Ovary (tissue), 9 donors: ENCODE results near the gene HIVEP3. TPM values are rescaled to one million over a fixed set of nuclear protein-coding genes. Genes with fewer than 3 reads are reported as not detected.

Experiments
- DNase-seq, 5 donors: peaks; one replicate each; pipeline ENCODE4 v3.0.0-alpha.2; 2019 to 2020
- H3K27ac ChIP-seq, 2 donors: fragments of 200-600 bp; one replicate each; pipeline versions ENCODE4 v1.5.1 to v1.8.0; 2019 to 2022
- H3K27me3 ChIP-seq: fragments of 200-600 bp; one replicate; pipeline ENCODE4 v1.8.0; 2022
- H3K36me3 ChIP-seq: fragments of 200-600 bp; sonication (generic); one replicate; pipeline ENCODE4 v1.5.1; 2019
- H3K4me1 ChIP-seq: one replicate; pipeline ENCODE4 v1.8.1; 2013; ENCODE audit warnings: mild to moderate bottlenecking, moderate library complexity; ENCODE audit not compliant: insufficient read depth
- H3K4me3 ChIP-seq: fragments of 200-600 bp; sonication (generic); one replicate; pipeline ENCODE4 v1.5.1; 2017
- H3K9me3 ChIP-seq, 2 donors: fragments of 200-600 bp in 1 of 2; sonication (generic) in 1 of 2; one replicate each; pipeline versions ENCODE4 v1.5.1 to v1.8.1; 2013 to 2019; ENCODE audit warnings: mild to moderate bottlenecking in 1 of 2, moderate library complexity in 1 of 2
- CTCF ChIP-seq, 3 donors: fragments of 450-650 bp in 2 of 3; fragments of 200-600 bp in 1 of 3; IDR thresholded peaks; one replicate each; pipeline versions ENCODE4 v1.5.1 to v1.8.0; 2016 to 2022; ENCODE audit warnings: antibody characterized with exemption in 3 of 3, mild to moderate bottlenecking in 1 of 3
- EP300 ChIP-seq: sonication (generic); formaldehyde crosslinking; IDR thresholded peaks from one replicate; pipeline ENCODE4 v1.6.1; 2017; ENCODE audit warnings: antibody characterized with exemption
- POLR2A ChIP-seq: fragments of 450-650 bp; IDR thresholded peaks from one replicate; pipeline ENCODE4 v1.6.1; 2017; ENCODE audit warnings: antibody characterized with exemption, mild to moderate bottlenecking, moderate library complexity
- WGBS, 3 donors: extraction: QIAGEN DNeasy Blood & Tissue Kit in 1 of 3; methylation state at CpG; one replicate each; pipeline versions ENCODE4 v1.1.5 to v1.1.7; 2013 to 2017; 5-methylcytosine and 5-hydroxymethylcytosine counted together
- intact Hi-C, 4 donors: fragments of 100-400 bp; cut with DNase I; formaldehyde crosslinking; loops; one replicate each; pipeline versions ENCODE4 v1.11.0 to v1.15.1; 2022 to 2023
- polyA plus RNA-seq, 2 donors: library from polyadenylated mRNA; stranded (reverse); fragments of 200-250 nt in 1 of 2; fragments of 350-450 nt in 1 of 2; fragmentation: Illumina TruSeq in 1 of 2; extraction: RNeasy Lipid Tissue Mini Kit (QIAGEN cat#74804) in 1 of 2; gene quantifications; one replicate each; pipeline ENCODE4 v1.2.3, GENCODE V29; 2013 to 2014
- total RNA-seq, 7 donors: library from RNA; depleted of rRNA in 2 of 7; stranded (reverse); fragments of >200 nt in 2 of 7; fragmentation: NEBNext Ultra II Directional in 3 of 7; extraction: Animal tissue kit (Norgen Biotek cat#: 25700) in 3 of 7; gene quantifications; one replicate each; pipeline versions ENCODE4 v1.1.0 to v1.2.4, GENCODE V29; 2016 to 2023
- donor health status: DM: no; HTN: no; CAD: no; lungs with moderate emphysema.
- donor health status: DM: no; HTN: no; CAD: no.
- donor health status: Bipolar disorder and iron deficiency.
- donor health status: DM: yes; HTN: yes; CAD: no.
- donor health status: DM: no; HTN: no; CAD: no.
- donor health status: DM: yes; HTN: yes; CAD: no.

HIVEP3 gene
- total and polyA plus RNA-seq, 9 donors = 3.0 to 7.5 (median 5.2) TPM

DNA sequence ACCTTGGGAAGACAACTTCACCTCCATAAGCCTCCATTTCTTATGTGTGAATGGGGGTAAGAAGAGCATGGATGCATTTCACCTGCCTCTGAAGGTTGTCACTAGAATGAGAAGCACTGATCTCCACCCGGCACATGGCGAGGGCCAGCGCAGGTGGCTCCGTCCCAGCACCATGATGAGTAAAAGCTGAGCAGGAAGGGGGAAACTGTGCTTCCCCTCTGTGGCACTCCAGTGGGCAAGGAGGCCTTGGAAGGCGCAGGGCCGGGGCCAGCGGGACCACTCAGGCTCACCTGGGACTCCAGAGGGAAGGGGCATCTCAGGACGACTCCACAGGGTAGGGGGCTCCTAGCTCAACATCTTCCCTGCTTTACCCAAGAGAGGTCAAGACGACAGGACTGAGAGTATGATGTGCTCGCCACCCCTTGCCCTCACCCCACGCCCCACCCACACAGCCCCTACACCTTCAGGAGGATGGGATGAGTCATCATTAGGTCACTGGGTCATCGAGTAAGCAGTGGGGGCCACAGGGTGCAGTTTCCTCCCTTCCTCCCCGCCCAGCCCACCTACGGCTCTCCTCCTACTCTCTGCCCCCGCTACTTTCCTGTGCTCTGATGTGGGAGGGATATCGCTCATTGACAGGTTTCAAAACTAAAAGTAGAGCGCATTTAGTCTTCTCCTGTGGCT is 112.1 kb downstream of the HIVEP3 start:
- no peaks in the 10 kb centered on the region for H3K27me3 ChIP-seq
- WGBS, 3 donors = 89 to 90% (median 89%) methylated on average over 17 of the region's 17 CpGs

DNA sequence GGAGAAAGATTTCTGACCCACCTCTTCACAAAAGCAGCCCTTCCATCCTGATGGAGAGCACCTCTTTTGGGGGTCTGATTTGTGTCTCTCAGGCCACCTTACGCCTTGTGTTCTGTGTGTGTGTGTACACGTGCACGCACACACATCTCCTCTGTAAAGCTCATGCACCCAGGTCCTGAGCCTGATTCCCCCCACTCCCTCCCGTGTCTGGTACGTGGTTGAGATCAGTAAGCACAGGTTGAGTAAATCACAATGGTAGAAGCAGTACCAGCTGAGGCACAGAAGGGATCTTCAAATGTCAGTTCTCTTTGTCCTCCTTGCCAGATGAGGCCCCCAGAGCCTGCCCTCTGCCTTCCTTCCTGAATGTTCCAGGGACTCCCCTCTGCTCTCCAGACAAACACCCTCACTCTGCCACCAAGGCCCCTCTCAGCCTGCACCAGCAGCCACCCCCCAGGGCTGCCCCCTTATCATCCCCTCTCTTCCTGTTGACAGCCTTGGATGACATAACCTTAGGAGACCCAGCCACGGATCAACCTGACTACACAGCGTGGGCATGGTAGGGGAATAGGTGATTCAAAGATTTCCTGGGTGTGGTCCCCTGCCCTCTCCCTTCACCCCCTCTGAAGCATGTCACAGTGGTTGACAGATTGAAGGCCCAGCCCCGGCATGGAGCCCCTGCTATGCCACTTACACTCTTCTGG is 112.8 kb downstream of the HIVEP3 start:
- intact Hi-C loops = loop anchor here in 1 of 4 donors (10.0 kb wide), 1 partner anchor 369 kb away; no protein-coding TSS in a partner anchor
- Histone ChIP-seq H3K4me3 (no peak overlapping the region), H3K9me3 (no peaks in the 10 kb centered on the region), H3K27ac (no peak overlapping the region), H3K4me1 (no peaks in the 10 kb centered on the region), H3K36me3 (no peaks in the 10 kb centered on the region), H3K27me3 (no peaks in the 10 kb centered on the region)
- DNase-seq = no peak
- WGBS, 3 donors = 90 to 91% (median 90%) methylated on average over 8 of the region's 8 CpGs
- TF ChIP-seq CTCF (IDR thresholded peaks at IDR 0.05) = no peak
- no peak for TF ChIP-seq EP300
- TF ChIP-seq POLR2A = no peak

More for the DNA sequence above, 112.1 kb downstream of the HIVEP3 start:
- Histone ChIP-seq H3K9me3 (no peaks in the 10 kb centered on the region), H3K4me1 (no peaks in the 10 kb centered on the region), H3K36me3 (no peaks in the 10 kb centered on the region), H3K27ac (no peak overlapping the region), H3K4me3 (no peak overlapping the region)
- no peak for DNase-seq
- TF ChIP-seq POLR2A (no peak), CTCF (IDR thresholded peaks at IDR 0.05) (no peak), EP300 (no peak)
- intact Hi-C loops = loop anchor here in 1 of 4 donors (10.0 kb wide), 1 partner anchor 368 kb away; no protein-coding TSS in a partner anchor

DNA sequence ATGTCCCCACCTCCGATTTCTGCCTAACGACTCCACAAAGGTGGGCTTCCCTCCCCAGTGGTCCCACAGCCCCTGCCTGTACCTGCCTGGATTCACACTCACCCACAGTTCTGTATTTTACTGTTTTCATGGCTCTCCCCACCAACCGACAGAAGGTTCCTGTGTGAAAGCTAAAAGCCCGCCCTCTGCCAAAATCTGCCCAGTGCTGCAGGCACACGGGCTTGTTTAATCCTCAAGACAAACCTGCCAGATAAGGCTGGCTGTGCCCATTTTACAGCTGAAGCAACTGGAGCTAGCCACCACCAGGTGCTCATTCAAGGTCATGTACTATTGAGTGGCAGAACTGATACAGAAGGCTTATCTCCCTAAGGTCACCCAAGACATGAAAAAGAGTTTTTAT is 114.5 kb downstream of the HIVEP3 start:
- WGBS, 3 donors = 74 to 83% (median 79%) methylated on average over 5 of the region's 5 CpGs
- no peaks in the 10 kb centered on the region for H3K4me1 ChIP-seq
- no peak overlapping the region for H3K4me3 ChIP-seq
- H3K9me3 ChIP-seq = no peaks in the 10 kb centered on the region
- intact Hi-C loops = loop anchor here in 1 of 4 donors (10.0 kb wide), 1 partner anchor 371 kb away; no protein-coding TSS in a partner anchor
- no peaks in the 10 kb centered on the region for H3K36me3 ChIP-seq
- no peaks in the 10 kb centered on the region for H3K27me3 ChIP-seq
- H3K27ac ChIP-seq = no peak overlapping the region
- TF ChIP-seq POLR2A (no peak), CTCF (IDR thresholded peaks at IDR 0.05) (no peak), EP300 (no peak)
- no peak for DNase-seq

DNA sequence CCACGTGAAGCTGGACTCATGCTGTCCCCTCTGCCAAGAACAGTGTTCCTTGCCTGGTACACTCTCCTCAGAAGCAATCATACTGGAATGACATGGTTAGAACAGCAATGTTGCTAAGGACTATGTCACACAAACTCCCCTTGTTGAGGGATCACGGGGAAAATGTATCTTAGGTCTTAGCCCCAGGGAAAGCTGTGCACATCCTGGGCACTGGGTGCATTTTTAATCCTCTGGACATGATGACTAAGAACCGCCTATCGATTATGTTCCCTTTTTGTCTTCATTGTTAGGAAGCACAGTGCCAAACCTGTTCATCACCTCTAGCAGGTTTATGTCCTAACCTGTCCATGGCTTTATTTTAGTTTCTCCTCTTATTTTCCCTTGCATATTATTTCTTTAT is 115.1 kb downstream of the HIVEP3 start:
- no peaks in the 10 kb centered on the region for H3K27me3 ChIP-seq
- H3K27ac ChIP-seq = no peak overlapping the region
- 89 to 94% (median 90%) methylated on average over 4 of the region's 4 CpGs for WGBS, 3 donors
- H3K9me3 ChIP-seq = no peaks in the 10 kb centered on the region
- intact Hi-C loops = loop anchor here in 1 of 4 donors (10.0 kb wide), 1 partner anchor 371 kb away; no protein-coding TSS in a partner anchor
- no peak overlapping the region for H3K4me3 ChIP-seq
- no peaks in the 10 kb centered on the region for H3K36me3 ChIP-seq
- no peaks in the 10 kb centered on the region for H3K4me1 ChIP-seq
- no peak for DNase-seq
- TF ChIP-seq EP300 (no peak), POLR2A (no peak), CTCF (IDR thresholded peaks at IDR 0.05) (no peak)
